ENCODE data around the gene SLCO6A1.
"Not testable (repeated sequence)": the region's sequence is repeated elsewhere in the genome, so short reads cannot be mapped to it uniquely, and the experiment has no call there.

- TF ChIP-seq EZH2 (IDR thresholded peaks at IDR 0.05; ENCODE audit: borderline replicate concordance); EZH2phosphoT487 (IDR thresholded peaks at IDR 0.05; ENCODE audit: low read depth, severe bottlenecking, unreplicated experiment); CTCF (IDR thresholded peaks at IDR 0.05; ENCODE audit: poor library complexity): not testable (repeated sequence)
These were observed 7.4 kb downstream of the SLCO6A1 start for GRCh38 chr5:102491261-102491914.
